Thyroid gland (tissue), 4 donors: ENCODE results near the gene ZNF629.

Experiments
- CTCF ChIP-seq, 6 experiments: fragments of 200-600 bp in 3 of 6; fragments of 450-650 bp in 3 of 6; sonication (generic) in 3 of 6; IDR thresholded peaks; one replicate each; pipeline ENCODE4 v1.5.1; 2016 to 2019; ENCODE audit warnings: antibody characterized with exemption in 6 of 6, mild to moderate bottlenecking in 2 of 6, inconsistent platforms in 1 of 6, moderate library complexity in 1 of 6
- POLR2A ChIP-seq, 2 donors: fragments of 450-650 bp; IDR thresholded peaks; one replicate each; pipeline ENCODE4 v1.6.1; 2017; ENCODE audit warnings: antibody characterized with exemption in 2 of 2, mild to moderate bottlenecking in 2 of 2, moderate library complexity in 1 of 2

GRCh38 chr16:30780021-30780420, 7.0 kb downstream of the ZNF629 start:
- TF ChIP-seq CTCF (IDR thresholded peaks at IDR 0.05) (no peak), POLR2A (IDR thresholded peaks at IDR 0.05) (no peak)
